MCF 10A (cell line): ENCODE data around the gene KIF18A. TPM values are rescaled to one million over a fixed set of nuclear protein-coding genes. Genes with fewer than 3 reads are reported as not detected.
A peak's percentile ranks its signal among the peaks of the same experiment; 100 is the strongest.

Source experiments
- BruUV-seq: library from RNA; stranded (reverse); fragments of 400-500 nt; replicated peaks from 2 replicates; lab custom pipeline; 2021; lab: Mats Ljungman, UMichigan
- CTCF ChIA-PET: fragments of 300-600 bp; sonication (Branson Sonifier 250); formaldehyde crosslinking; extraction: SDS; loops from one replicate; lab custom pipeline; 2021; ENCODE audit warnings: antibody characterized with exemption, inconsistent platforms; lab: Yijun Ruan, JAX
- POLR2A ChIA-PET: fragments of 300-600, 350-650 bp; sonication (Branson Sonifier 250); formaldehyde crosslinking; extraction: SDS; loops from one replicate; lab custom pipeline; 2020; ENCODE audit warnings: antibody characterized with exemption, inconsistent platforms; lab: Yijun Ruan, JAX
- DNase-seq: peaks from one replicate; pipeline ENCODE4 v3.0.0-alpha.2; 2018; ENCODE audit not compliant: unreplicated experiment
- H3K27ac Mint-ChIP-seq: one replicate; pipeline ENCODE4 v1.8.0; 2022; ENCODE audit warnings: mild to moderate bottlenecking, low read depth, mixed read lengths; ENCODE audit not compliant: unreplicated experiment
- H3K27me3 Mint-ChIP-seq: one replicate; pipeline ENCODE4 v1.8.0; 2022; ENCODE audit warnings: mixed read lengths; ENCODE audit not compliant: insufficient read depth, unreplicated experiment
- H3K36me3 Mint-ChIP-seq: one replicate; pipeline ENCODE4 v1.8.0; 2022; ENCODE audit warnings: mild to moderate bottlenecking, moderate library complexity, mixed read lengths; ENCODE audit not compliant: insufficient read depth, unreplicated experiment
- H3K4me1 Mint-ChIP-seq: one replicate; pipeline ENCODE4 v1.8.0; 2022; ENCODE audit warnings: mixed read lengths; ENCODE audit not compliant: insufficient read depth, unreplicated experiment
- H3K4me3 Mint-ChIP-seq: one replicate; pipeline ENCODE4 v1.8.0; 2022; ENCODE audit warnings: mild to moderate bottlenecking, moderate library complexity, mixed read lengths; ENCODE audit not compliant: unreplicated experiment
- H3K9me3 Mint-ChIP-seq: one replicate; pipeline ENCODE4 v1.8.0; 2022; ENCODE audit warnings: mixed read lengths; ENCODE audit not compliant: unreplicated experiment
- CTCF ChIP-seq: fragments of 200-600 bp; IDR thresholded peaks from one replicate; pipeline ENCODE4 v1.8.0; 2022; ENCODE audit warnings: antibody characterized with exemption, mild to moderate bottlenecking; ENCODE audit not compliant: unreplicated experiment
- intact Hi-C: fragments of 100-400 bp; cut with micrococcal nuclease; formaldehyde crosslinking; loops from 2 replicates; pipeline ENCODE4 v1.14.1; 2022
- total RNA-seq: library from RNA; stranded (reverse); gene quantifications from 2 replicates; pipeline ENCODE4 v1.2.3, GENCODE V29; 2022

KIF18A gene
- total RNA-seq, 1 experiment from 2014 or later: 12.9 TPM

GRCh38 chr11:27977527-27977926 is 130.4 kb downstream of the KIF18A start:
- DNase-seq: no peak

GRCh38 chr11:27977031-27977430 is 130.9 kb downstream of the KIF18A start:
- Mint-ChIP-seq H3K27ac (no peak overlapping the region), H3K36me3 (no peaks in the 10 kb centered on the region), H3K4me3 (no peak overlapping the region), H3K4me1 (peaks cover 4% of the 10 kb centered on the region), H3K9me3 (no peaks in the 10 kb centered on the region), H3K27me3 (no peaks in the 10 kb centered on the region)
- intact Hi-C loops: no loop called here
- CTCF ChIA-PET: no interaction called here
- POLR2A ChIA-PET: no interaction called here
- peak; percentile 22 for DNase-seq
- BruUV-seq: no TSS peak
- TF ChIP-seq CTCF: no peak

More at GRCh38 chr11:27977527-27977926, 130.4 kb downstream of the KIF18A start:
- Mint-ChIP-seq H3K27ac (no peak overlapping the region), H3K36me3 (no peaks in the 10 kb centered on the region), H3K4me1 (peaks cover 4% of the 10 kb centered on the region), H3K27me3 (no peaks in the 10 kb centered on the region), H3K9me3 (no peaks in the 10 kb centered on the region), H3K4me3 (no peak overlapping the region)
- intact Hi-C loops: no loop called here
- ChIA-PET CTCF (no interaction called here), POLR2A (interaction anchor here (0.5 to 0.6 kb wide), 2 partner anchors 9 to 130 kb away, joined by 3 read pairs; partner anchors contain the start of genes KIF18A and METTL15)
- no peak for TF ChIP-seq CTCF
- no TSS peak for BruUV-seq

GRCh38 chr11:27976262-27976661 is 131.7 kb downstream of the KIF18A start:
- no peak for TF ChIP-seq CTCF
- intact Hi-C loops: no loop called here
- H3K4me3 Mint-ChIP-seq: no peak overlapping the region
- H3K4me1 Mint-ChIP-seq: peaks cover 4% of the 10 kb centered on the region
- no peak overlapping the region for H3K27ac Mint-ChIP-seq
- H3K27me3 Mint-ChIP-seq: no peaks in the 10 kb centered on the region
- no peak for DNase-seq
- no peaks in the 10 kb centered on the region for H3K36me3 Mint-ChIP-seq
- H3K9me3 Mint-ChIP-seq: no peaks in the 10 kb centered on the region
- BruUV-seq: no TSS peak
- ChIA-PET CTCF (no interaction called here), POLR2A (no interaction called here)

- DNase-seq: no peak
- no peak for TF ChIP-seq CTCF
- Mint-ChIP-seq H3K27ac (no peak overlapping the region), H3K4me1 (peaks cover 13% of the 10 kb centered on the region), H3K27me3 (no peaks in the 10 kb centered on the region), H3K9me3 (no peaks in the 10 kb centered on the region), H3K4me3 (no peak overlapping the region), H3K36me3 (no peaks in the 10 kb centered on the region)
- ChIA-PET POLR2A (no interaction called here), CTCF (interaction anchor here (0.7 kb wide), 1 partner anchor 101 kb away, joined by 4 read pairs; no protein-coding TSS in a partner anchor)
- intact Hi-C loops: no loop called here
- BruUV-seq: no TSS peak
These were observed 134.0 kb downstream of the KIF18A start for GRCh38 chr11:27973851-27974536.
